Neutrophil (primary cell): ENCODE results near the gene CRTC1.

Experiments used
- H3K27ac ChIP-seq: fragments of 200-600 bp; sonication (generic); 2 replicates; pipeline ENCODE4 v1.5.1; 2016; ENCODE audit warnings: mild to moderate bottlenecking, moderate library complexity
- H3K27me3 ChIP-seq: fragments of 200-600 bp; sonication (generic); 2 replicates; pipeline ENCODE4 v1.6.0; 2016; ENCODE audit warnings: mild to moderate bottlenecking
- H3K36me3 ChIP-seq: fragments of 200-600 bp; sonication (generic); 2 replicates; pipeline ENCODE4 v1.5.1; 2017
- H3K4me1 ChIP-seq, 2 experiments: fragments of 200-600 bp in 1 of 2; sonication (generic) in 1 of 2; 1 replicate in 1 of 2; 2 replicates in 1 of 2; pipeline versions ENCODE4 v1.5.1 to v1.6.1; 2013 to 2016; ENCODE audit warnings: low read depth in 1 of 2, low read length in 1 of 2, mild to moderate bottlenecking in 1 of 2, moderate library complexity in 1 of 2; ENCODE audit not compliant: control insufficient read depth in 1 of 2, insufficient read depth in 1 of 2
- H3K4me3 ChIP-seq, 2 experiments: fragments of 200-600 bp in 1 of 2; sonication (generic) in 1 of 2; 1 replicate in 1 of 2; 2 replicates in 1 of 2; pipeline ENCODE4 v1.5.1; 2013 to 2016; ENCODE audit warnings: low read depth in 1 of 2, low read length in 1 of 2, mild to moderate bottlenecking in 1 of 2, moderate library complexity in 1 of 2
- H3K9me3 ChIP-seq: fragments of 200-600 bp; sonication (generic); 2 replicates; pipeline ENCODE4 v1.5.1; 2016
- CTCF ChIP-seq: fragments of 200-600 bp; sonication (generic); IDR thresholded peaks from 2 replicates; pipeline ENCODE4 v1.5.1; 2016; ENCODE audit warnings: antibody characterized with exemption

Gene CRTC1

GRCh38 chr19:18708452-18709231, 25.2 kb downstream of the CRTC1 start:
- Histone ChIP-seq H3K4me3 (no peak overlapping the region), H3K9me3 (no peaks in the 10 kb centered on the region), H3K36me3 (no peaks in the 10 kb centered on the region), H3K27me3 (no peaks in the 10 kb centered on the region), H3K4me1 (no peaks in the 10 kb centered on the region), H3K27ac (no peak overlapping the region)
- TF ChIP-seq CTCF = no peak

- Histone ChIP-seq H3K9me3 (no peaks in the 10 kb centered on the region), H3K4me3 (no peak overlapping the region), H3K27ac (no peak overlapping the region), H3K4me1 (no peaks in the 10 kb centered on the region), H3K27me3 (no peaks in the 10 kb centered on the region), H3K36me3 (no peaks in the 10 kb centered on the region)
- no peak for TF ChIP-seq CTCF
These were observed 26.1 kb downstream of the CRTC1 start for GRCh38 chr19:18709546-18709945.

GRCh38 chr19:18710186-18710585, 26.7 kb downstream of the CRTC1 start:
- Histone ChIP-seq H3K4me3 (no peak overlapping the region), H3K27me3 (no peaks in the 10 kb centered on the region), H3K9me3 (no peaks in the 10 kb centered on the region), H3K36me3 (no peaks in the 10 kb centered on the region), H3K4me1 (no peaks in the 10 kb centered on the region), H3K27ac (no peak overlapping the region)
- TF ChIP-seq CTCF = no peak

GRCh38 chr19:18710996-18711751, 27.7 kb downstream of the CRTC1 start:
- H3K4me1 ChIP-seq = no peaks in the 10 kb centered on the region
- H3K36me3 ChIP-seq = no peaks in the 10 kb centered on the region
- no peak overlapping the region for H3K4me3 ChIP-seq
- H3K9me3 ChIP-seq = no peaks in the 10 kb centered on the region
- no peaks in the 10 kb centered on the region for H3K27me3 ChIP-seq
- H3K27ac ChIP-seq = no peak overlapping the region
- TF ChIP-seq CTCF = no peak

- Histone ChIP-seq H3K4me3 (no peak overlapping the region), H3K9me3 (no peaks in the 10 kb centered on the region), H3K27ac (no peak overlapping the region), H3K4me1 (no peaks in the 10 kb centered on the region), H3K27me3 (no peaks in the 10 kb centered on the region), H3K36me3 (no peaks in the 10 kb centered on the region)
- TF ChIP-seq CTCF = no peak
These were observed 28.4 kb downstream of the CRTC1 start for GRCh38 chr19:18711893-18712292.
